Raji (cell line): Measurements from ENCODE around the gene TWIST2.

ENCODE experiments used
- POLR2A ChIP-seq: IDR thresholded peaks from 2 replicates; pipeline ENCODE4 v1.6.1; 2011; ENCODE audit warnings: low read depth, low read length, control low read depth; ENCODE audit not compliant: insufficient read depth

TWIST2 gene

GRCh38 chr2:238848976-238849853 is 1.3 kb downstream of the TWIST2 start:
- TF ChIP-seq POLR2A = no peak

DNA sequence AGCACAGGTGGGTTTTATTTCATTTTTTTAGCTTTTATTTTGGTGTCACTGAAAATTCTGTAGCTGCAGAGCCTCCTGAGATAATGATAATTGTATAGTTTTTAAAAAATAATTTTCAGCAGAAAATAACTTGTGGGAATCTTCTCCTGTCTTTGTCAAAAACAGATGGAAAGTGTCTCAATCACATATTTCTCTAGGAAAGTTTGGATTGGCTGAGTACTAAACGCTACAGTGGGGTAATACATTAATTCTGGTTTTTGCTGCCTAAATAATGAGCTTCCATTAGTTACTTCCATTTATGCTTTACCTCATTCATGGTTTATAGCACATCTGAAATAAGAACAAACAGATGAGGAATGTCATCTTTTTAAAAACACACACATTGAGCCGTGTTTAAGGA is 2.2 kb downstream of the TWIST2 start:
- TF ChIP-seq POLR2A = no peak

GRCh38 chr2:238851026-238851425 is 3.1 kb downstream of the TWIST2 start:
- TF ChIP-seq POLR2A = no peak

GRCh38 chr2:238851761-238852160 is 3.9 kb downstream of the TWIST2 start:
- TF ChIP-seq POLR2A = no peak

GRCh38 chr2:238852206-238852869 is 4.5 kb downstream of the TWIST2 start:
- no peak for TF ChIP-seq POLR2A

DNA sequence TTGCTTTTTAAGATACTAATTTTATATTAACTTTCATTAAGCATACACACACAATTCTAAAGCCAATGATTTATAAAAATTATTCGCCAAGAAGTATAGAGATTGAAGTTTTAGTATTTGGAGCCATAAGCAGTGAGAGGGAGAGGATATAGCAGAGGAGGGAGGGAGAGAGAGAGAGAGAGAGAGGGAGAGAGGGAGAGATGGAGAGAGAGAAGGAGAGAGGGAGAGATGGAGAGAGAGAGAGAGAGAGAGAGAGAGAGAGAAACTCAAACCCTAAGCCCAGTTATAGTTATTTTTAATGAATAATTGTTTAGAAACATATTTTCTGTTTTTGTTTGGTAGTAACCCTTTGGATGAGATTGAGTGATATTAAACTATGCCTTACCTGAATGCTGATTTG is 5.3 kb downstream of the TWIST2 start:
- no peak for TF ChIP-seq POLR2A

GRCh38 chr2:238853721-238854120 is 5.8 kb downstream of the TWIST2 start:
- no peak for TF ChIP-seq POLR2A

DNA sequence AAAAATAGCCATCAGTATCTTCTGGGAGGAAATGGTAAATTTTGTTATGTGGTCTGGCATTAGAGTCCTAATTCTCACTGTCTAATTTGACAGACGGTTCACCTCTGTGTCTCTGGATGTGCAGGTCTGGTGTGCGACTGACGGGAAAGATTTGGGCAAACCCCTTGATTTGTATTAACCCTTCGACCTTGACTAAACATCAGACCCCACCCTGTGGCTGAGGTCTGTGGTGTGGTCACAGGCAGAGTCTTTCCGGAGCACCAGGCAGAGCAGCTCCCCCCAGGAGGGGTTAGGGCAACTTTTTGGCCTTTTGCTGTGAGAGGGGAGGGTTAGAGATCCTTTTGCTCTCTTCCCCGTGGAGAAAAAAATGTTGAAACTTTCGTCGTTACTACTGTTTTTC is 6.4 kb downstream of the TWIST2 start:
- TF ChIP-seq POLR2A = no peak

- TF ChIP-seq POLR2A = no peak
Observed at GRCh38 chr2:238854699-238855229, 6.9 kb downstream of the TWIST2 start.

DNA sequence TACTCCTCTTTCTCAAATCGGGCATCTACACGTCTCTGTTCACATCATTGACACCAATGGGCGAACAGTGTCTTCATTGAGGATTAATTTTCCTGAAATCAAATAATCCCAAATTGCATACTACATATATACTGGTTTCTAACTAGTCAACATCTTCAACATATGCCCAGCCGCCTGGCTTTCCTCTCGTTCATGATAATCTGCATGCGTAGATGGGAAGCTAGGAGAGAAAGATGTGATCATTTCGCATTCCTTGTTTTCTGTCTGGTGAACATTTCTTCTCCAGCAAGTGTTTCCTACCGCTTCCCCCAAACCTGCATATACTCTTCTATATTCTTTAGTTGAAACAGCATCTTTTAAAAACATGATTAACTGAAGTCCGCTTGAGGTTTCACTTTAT is 7.4 kb downstream of the TWIST2 start:
- TF ChIP-seq POLR2A = no peak

- no peak for TF ChIP-seq POLR2A
Observed at GRCh38 chr2:238855891-238856580, 8.2 kb downstream of the TWIST2 start.

- no peak for TF ChIP-seq POLR2A
Observed at GRCh38 chr2:238856713-238857567, 9.1 kb downstream of the TWIST2 start.

- no peak for TF ChIP-seq POLR2A
Observed at GRCh38 chr2:238857959-238858358, 10.1 kb downstream of the TWIST2 start.

GRCh38 chr2:238859636-238860347 is 11.9 kb downstream of the TWIST2 start:
- TF ChIP-seq POLR2A = no peak
